OCI-LY7 (cell line): ENCODE results near the gene COX19. TPM values are rescaled to one million over a fixed set of nuclear protein-coding genes. Genes with fewer than 3 reads are reported as not detected.

ENCODE experiments used
- BruUV-seq: library from RNA; stranded (reverse); fragments of 400-500 nt; replicated peaks from 2 replicates; lab custom pipeline; 2021; lab: Mats Ljungman, UMichigan
- CTCF ChIA-PET: fragments of 300-600 bp; sonication (Branson Sonifier 250); formaldehyde crosslinking; loops from one replicate; lab custom pipeline; 2022; ENCODE audit warnings: antibody characterized with exemption; ENCODE audit not compliant: unreplicated experiment; lab: Charles Lee
- POLR2A ChIA-PET: fragments of 300-600 bp; sonication (Branson Sonifier 250); formaldehyde crosslinking; loops from one replicate; lab custom pipeline; 2022; ENCODE audit warnings: antibody characterized with exemption; lab: Charles Lee
- DNase-seq: peaks from one replicate; pipeline ENCODE4 v3.0.0-alpha.2; 2015; ENCODE audit warnings: low spot score
- H2AFZ ChIP-seq: fragments of 200-600 bp; sonication (generic), shearing (Covaris generic); 2 replicates; pipeline ENCODE4 v1.6.1; 2014; ENCODE audit warnings: mild to moderate bottlenecking, antibody characterized with exemption, low read length, moderate library complexity
- H3K27ac ChIP-seq: fragments of 200-600 bp; sonication (generic); 2 replicates; pipeline ENCODE4 v1.5.1; 2014; ENCODE audit warnings: mixed run types, low read depth, mild to moderate bottlenecking, moderate library complexity, low read length, inconsistent platforms; ENCODE audit not compliant: poor library complexity, severe bottlenecking
- H3K36me3 ChIP-seq: fragments of 200-600 bp; sonication (generic); 2 replicates; pipeline ENCODE4 v1.6.1; 2014; ENCODE audit warnings: mild to moderate bottlenecking, antibody characterized with exemption, low read length, moderate library complexity, mixed read lengths; ENCODE audit not compliant: insufficient read depth
- H3K4me1 ChIP-seq: fragments of 200-600 bp; sonication (generic); 2 replicates; pipeline ENCODE4 v1.5.1; 2014; ENCODE audit warnings: mild to moderate bottlenecking, low read length; ENCODE audit not compliant: insufficient read depth, poor library complexity, severe bottlenecking
- H3K4me2 ChIP-seq: fragments of 200-600 bp; sonication (generic); 2 replicates; pipeline ENCODE4 v1.6.1; 2014; ENCODE audit warnings: mild to moderate bottlenecking, low read length
- H3K4me3 ChIP-seq: fragments of 200-600 bp; sonication (generic); 2 replicates; pipeline ENCODE4 v1.5.1; 2014; ENCODE audit warnings: mild to moderate bottlenecking, low read depth, low read length; ENCODE audit not compliant: poor library complexity, severe bottlenecking
- H3K79me2 ChIP-seq: fragments of 200-600 bp; sonication (generic); 2 replicates; pipeline ENCODE4 v1.6.1; 2016; ENCODE audit warnings: low read depth, mild to moderate bottlenecking, low read length, moderate library complexity, mixed read lengths; ENCODE audit not compliant: insufficient read depth
- H3K9me2 ChIP-seq: fragments of 200-600 bp; sonication (generic); 2 replicates; pipeline ENCODE4 v1.6.1; 2016; ENCODE audit warnings: mild to moderate bottlenecking, low read length, mixed read lengths; ENCODE audit not compliant: insufficient read depth
- H3K9me3 ChIP-seq: fragments of 200-600 bp; sonication (generic); 2 replicates; pipeline ENCODE4 v1.6.1; 2014; ENCODE audit warnings: mild to moderate bottlenecking, mixed run types, low read length, mixed read lengths
- H4K20me1 ChIP-seq: fragments of 200-600 bp; sonication (generic); 2 replicates; pipeline ENCODE4 v1.6.1; 2014; ENCODE audit warnings: mild to moderate bottlenecking, antibody characterized with exemption, low read length, moderate library complexity, mixed read lengths; ENCODE audit not compliant: insufficient read depth
- EZH2phosphoT487 ChIP-seq: fragments of 200-600 bp; sonication (generic); IDR thresholded peaks from 2 replicates; pipeline ENCODE4 v1.6.1; 2018; ENCODE audit warnings: low read depth, borderline replicate concordance, mild to moderate bottlenecking, mixed run types, antibody characterized with exemption, low read length, moderate library complexity, mixed read lengths
- intact Hi-C: fragments of 100-400 bp; cut with micrococcal nuclease; formaldehyde crosslinking; loops from one replicate; pipeline ENCODE4 v1.10.0; 2022; ENCODE audit not compliant: unreplicated experiment
- total RNA-seq, 2 experiments: library from RNA; depleted of rRNA in 1 of 2; stranded (reverse); fragments of >200 nt in 1 of 2; shearing (Covaris generic) in 1 of 2; gene quantifications; 2 replicates each; pipeline ENCODE4 v1.2.3, GENCODE V29; 2014 to 2022
- TF ChIP-seq, protein P1 (sequence below): fragments of 200-600 bp; sonication (generic); conservative IDR thresholded peaks from 2 replicates; pipeline ENCODE4 v1.5.1; 2014; ENCODE audit warnings: mild to moderate bottlenecking, antibody characterized with exemption, low read length, moderate library complexity, mixed read lengths

COX19 gene
- total RNA-seq, 2 experiments from 2014 or later = 23.2 to 43.1 TPM

DNA sequence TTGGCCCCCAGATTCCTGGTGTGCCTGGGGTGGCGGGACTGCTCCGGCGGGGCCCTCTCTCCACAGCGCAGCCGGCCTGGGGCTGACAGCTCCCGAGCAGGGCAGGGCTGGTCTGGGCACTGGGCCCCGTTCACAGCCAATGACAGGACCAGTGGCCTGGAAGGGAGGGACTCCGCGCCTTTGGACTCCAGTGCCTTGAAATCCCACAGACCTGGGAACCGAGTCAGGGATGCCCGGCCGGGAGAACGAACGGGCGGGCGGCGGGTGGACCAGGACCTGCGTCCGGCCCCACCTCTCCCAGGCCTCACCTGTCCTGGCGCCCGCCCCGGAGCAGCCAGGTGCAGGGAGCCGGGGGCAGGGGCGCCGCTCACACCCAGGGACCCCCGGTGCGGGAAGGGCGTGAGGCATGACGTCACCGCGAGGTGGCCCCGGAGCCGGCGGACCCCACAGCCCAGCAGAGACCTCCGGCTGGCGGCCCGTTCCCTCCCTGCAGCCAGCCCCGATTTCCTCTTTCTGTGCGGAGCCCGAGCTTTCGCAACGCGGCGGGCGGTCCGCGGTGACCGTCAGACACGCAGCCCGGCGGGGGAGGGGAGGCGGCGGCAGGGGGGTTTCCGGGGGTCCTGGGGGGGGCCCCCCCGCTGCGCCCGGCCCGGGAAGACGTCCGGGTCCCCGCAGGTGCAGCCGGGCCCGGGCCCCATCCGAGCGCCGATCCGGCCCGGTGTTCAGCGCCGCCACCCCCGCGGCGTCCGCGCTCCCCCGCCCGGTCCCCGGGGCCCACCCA is 21.6 kb downstream of the COX19 start:
- H2AFZ ChIP-seq = no peak overlapping the region
- no TSS peak for BruUV-seq
- TF ChIP-seq, protein P1, sequence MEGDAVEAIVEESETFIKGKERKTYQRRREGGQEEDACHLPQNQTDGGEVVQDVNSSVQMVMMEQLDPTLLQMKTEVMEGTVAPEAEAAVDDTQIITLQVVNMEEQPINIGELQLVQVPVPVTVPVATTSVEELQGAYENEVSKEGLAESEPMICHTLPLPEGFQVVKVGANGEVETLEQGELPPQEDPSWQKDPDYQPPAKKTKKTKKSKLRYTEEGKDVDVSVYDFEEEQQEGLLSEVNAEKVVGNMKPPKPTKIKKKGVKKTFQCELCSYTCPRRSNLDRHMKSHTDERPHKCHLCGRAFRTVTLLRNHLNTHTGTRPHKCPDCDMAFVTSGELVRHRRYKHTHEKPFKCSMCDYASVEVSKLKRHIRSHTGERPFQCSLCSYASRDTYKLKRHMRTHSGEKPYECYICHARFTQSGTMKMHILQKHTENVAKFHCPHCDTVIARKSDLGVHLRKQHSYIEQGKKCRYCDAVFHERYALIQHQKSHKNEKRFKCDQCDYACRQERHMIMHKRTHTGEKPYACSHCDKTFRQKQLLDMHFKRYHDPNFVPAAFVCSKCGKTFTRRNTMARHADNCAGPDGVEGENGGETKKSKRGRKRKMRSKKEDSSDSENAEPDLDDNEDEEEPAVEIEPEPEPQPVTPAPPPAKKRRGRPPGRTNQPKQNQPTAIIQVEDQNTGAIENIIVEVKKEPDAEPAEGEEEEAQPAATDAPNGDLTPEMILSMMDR = no peak
- TF ChIP-seq EZH2phosphoT487 = no peak
- no peak for DNase-seq
- intact Hi-C loops = loop anchor here (5.0 kb wide), 1 partner anchor 41 kb away; no protein-coding TSS in a partner anchor
- no peak overlapping the region for H3K27ac ChIP-seq
- H3K36me3 ChIP-seq = no peaks in the 10 kb centered on the region
- no peaks in the 10 kb centered on the region for H3K9me2 ChIP-seq
- no peaks in the 10 kb centered on the region for H3K9me3 ChIP-seq
- H3K79me2 ChIP-seq = no peaks in the 10 kb centered on the region
- no peak overlapping the region for H3K4me2 ChIP-seq
- H3K4me3 ChIP-seq = no peak overlapping the region
- H3K4me1 ChIP-seq = peaks cover 26% of the 10 kb centered on the region
- H4K20me1 ChIP-seq = no peaks in the 10 kb centered on the region
- ChIA-PET POLR2A (no interaction called here), CTCF (no interaction called here)

DNA sequence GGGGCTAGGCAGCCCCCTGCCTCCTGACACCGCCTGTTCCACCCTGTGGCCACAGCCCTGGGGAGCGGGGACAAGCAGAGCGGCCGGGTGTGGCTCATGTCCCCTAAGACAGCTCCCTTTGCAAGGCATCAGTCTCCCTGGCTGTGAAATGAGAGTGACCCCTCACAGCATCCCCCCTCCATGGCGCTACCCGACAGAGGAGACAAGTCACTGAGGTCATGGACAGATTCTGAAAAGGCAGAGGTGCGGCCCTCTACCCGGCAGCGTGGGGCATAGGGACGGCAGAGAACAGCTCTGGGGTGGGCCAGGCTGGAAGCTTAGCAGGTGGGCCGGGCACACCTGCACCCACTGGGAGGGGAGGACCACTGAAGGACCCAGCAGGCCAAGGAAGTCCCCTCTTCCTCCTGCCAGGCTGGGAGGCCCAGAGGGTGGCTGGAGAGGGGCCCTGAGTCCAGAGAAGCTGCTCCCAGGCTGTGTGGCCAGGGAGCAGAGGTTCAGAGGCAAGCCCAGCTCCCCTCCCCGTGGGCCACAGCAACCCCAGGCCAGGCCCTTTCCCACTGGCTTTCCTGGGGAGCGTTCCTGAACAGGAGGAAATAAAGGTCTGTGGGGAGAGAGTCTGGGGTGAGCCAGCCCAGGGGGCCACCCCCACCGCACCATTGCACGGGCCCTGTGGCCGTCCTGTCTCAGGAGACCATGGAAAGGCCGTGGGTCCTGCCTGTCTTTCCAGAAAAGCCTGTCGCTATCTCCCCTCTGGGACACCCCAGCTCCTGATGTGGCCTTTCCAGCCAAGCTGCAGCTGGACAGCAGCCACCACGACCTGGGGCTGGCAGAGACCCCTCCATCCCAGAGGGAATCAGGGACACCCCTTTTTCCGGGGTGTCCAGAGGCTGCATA is 22.6 kb downstream of the COX19 start:
- H3K36me3 ChIP-seq = no peaks in the 10 kb centered on the region
- no TSS peak for BruUV-seq
- DNase-seq = no peak
- no peaks in the 10 kb centered on the region for H3K9me3 ChIP-seq
- H3K79me2 ChIP-seq = no peaks in the 10 kb centered on the region
- no peak overlapping the region for H3K4me2 ChIP-seq
- TF ChIP-seq EZH2phosphoT487 = no peak
- TF ChIP-seq, protein P1 = no peak
- H3K4me3 ChIP-seq = no peak overlapping the region
- POLR2A ChIA-PET = no interaction called here
- no peaks in the 10 kb centered on the region for H3K9me2 ChIP-seq
- H2AFZ ChIP-seq = no peak overlapping the region
- intact Hi-C loops = loop anchor here (5.0 kb wide), 1 partner anchor 40 kb away; no protein-coding TSS in a partner anchor
- CTCF ChIA-PET = no interaction called here
- H3K4me1 ChIP-seq = peaks cover 26% of the 10 kb centered on the region
- H4K20me1 ChIP-seq = no peaks in the 10 kb centered on the region
- H3K27ac ChIP-seq = no peak overlapping the region
